ENCODE data around the gene PLA2R1.

PLA2R1 gene

DNA sequence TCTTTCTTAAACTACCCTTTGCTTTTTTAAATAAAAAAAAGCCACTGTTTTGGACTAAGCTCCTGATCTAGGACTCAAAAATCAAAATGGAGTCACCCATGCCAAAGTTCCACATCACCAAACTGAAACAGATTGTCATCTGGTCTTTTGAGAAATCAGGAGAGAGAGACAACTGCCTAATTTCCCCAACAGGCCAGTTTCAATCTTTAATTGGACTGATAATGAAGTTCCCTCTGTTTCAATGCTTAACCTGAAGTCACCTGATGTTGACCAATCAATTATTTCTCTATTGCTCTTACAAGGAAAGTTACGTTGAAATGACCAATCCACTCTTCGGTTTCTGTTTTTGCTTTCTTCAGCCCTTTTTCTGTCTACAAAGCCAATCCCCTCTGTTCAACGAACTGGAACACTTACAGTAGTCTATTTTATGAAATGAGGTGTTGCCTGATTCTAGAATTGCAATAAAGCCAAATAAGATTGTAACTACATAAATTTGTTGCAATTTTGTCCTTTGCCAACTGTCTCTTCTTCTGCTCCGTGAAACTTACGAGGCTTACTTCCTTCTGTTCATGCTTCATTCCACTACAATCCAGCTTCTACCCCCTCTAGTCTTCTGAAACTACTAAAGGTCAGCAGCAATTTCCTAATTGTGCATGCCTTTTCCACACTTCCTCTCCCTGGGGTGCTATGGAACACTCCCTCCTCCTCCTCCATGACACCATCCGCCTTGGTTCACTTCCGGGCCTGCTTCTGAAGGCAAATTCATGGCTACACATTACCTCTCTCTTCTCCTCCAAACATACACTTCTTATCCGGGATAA, 169.2 kb downstream of the PLA2R1 start:
- DNase-seq = no peak

GRCh38 chr2:159891917-159892730, 170.3 kb downstream of the PLA2R1 start:
- DNase-seq = no peak

DNA sequence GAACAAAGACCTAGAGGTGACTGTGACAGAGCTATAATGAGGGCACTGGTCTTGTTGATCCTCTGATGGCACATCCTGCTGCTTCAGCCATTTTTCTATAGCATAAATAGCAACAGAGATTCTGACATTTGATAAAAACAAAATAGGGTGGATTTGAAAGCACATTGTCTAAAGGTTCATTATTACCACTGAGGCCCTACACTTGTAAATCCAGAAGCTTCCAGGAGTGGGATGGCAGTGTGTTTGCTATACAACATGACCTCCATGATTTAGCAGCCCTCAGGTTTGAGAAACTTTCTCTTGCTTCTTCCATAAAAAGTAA, 171.2 kb downstream of the PLA2R1 start:
- DNase-seq = no peak

GRCh38 chr2:159890551-159891266, 171.7 kb downstream of the PLA2R1 start:
- no peak for DNase-seq

GRCh38 chr2:159882130-159882745, 180.2 kb downstream of the PLA2R1 start:
- no peak for DNase-seq

Data from effector CD8-positive, alpha-beta T cell (primary cell).